HepG2 (cell line): Measurements from ENCODE around the gene RAB3D. TPM values are rescaled to one million over a fixed set of nuclear protein-coding genes. Genes with fewer than 3 reads are reported as not detected.

Experiments used
- ATF2 ChIP-seq: sonication (generic); formaldehyde crosslinking; IDR thresholded peaks from 2 replicates; pipeline ENCODE4 v1.4.0; 2020; ENCODE audit warnings: missing genetic modification reagents
- CENPT ChIP-seq: sonication (generic); formaldehyde crosslinking; IDR thresholded peaks from 2 replicates; pipeline ENCODE4 v1.8.0; 2022; ENCODE audit warnings: low read depth, mild to moderate bottlenecking, moderate library complexity, missing genetic modification reagents
- EP300 ChIP-seq, 3 experiments: sonication (generic) in 1 of 3; formaldehyde crosslinking in 1 of 3; IDR thresholded peaks; 2 replicates each; pipeline versions ENCODE4 v1.5.1 to v1.6.1; 2011 to 2020; ENCODE audit warnings: low read depth in 2 of 3, low read length in 2 of 3, borderline replicate concordance in 1 of 3, improper control_type of control experiment in 1 of 3, mild to moderate bottlenecking in 1 of 3, missing genetic modification reagents in 1 of 3, moderate library complexity in 1 of 3
- HOXA3 ChIP-seq: sonication (generic); formaldehyde crosslinking; IDR thresholded peaks from 2 replicates; pipeline ENCODE4 v1.5.0; 2020; ENCODE audit warnings: missing genetic modification reagents
- JARID2 ChIP-seq: sonication (generic); formaldehyde crosslinking; IDR thresholded peaks from 2 replicates; pipeline ENCODE4 v1.8.1; 2023; ENCODE audit warnings: missing genetic modification reagents, inconsistent platforms; ENCODE audit not compliant: insufficient replicate concordance
- MYC ChIP-seq: sonication (generic); formaldehyde crosslinking; IDR thresholded peaks from 2 replicates; pipeline ENCODE4 v1.9.0; 2021; ENCODE audit warnings: missing genetic modification reagents, borderline replicate concordance
- NFYC ChIP-seq: IDR thresholded peaks from 2 replicates; pipeline ENCODE4 v1.6.1; 2016; ENCODE audit warnings: missing genetic modification reagents, missing compliant biosample characterization
- PITX1 ChIP-seq: sonication (generic); formaldehyde crosslinking; IDR thresholded peaks from 2 replicates; pipeline ENCODE4 v1.5.1; 2020; ENCODE audit warnings: mild to moderate bottlenecking, missing genetic modification reagents
- REPIN1 ChIP-seq: sonication (generic); formaldehyde crosslinking; IDR thresholded peaks from 2 replicates; pipeline ENCODE4 v1.8.0; 2022; ENCODE audit warnings: missing genetic modification reagents, low read depth, mild to moderate bottlenecking, borderline replicate concordance
- SP140L ChIP-seq: sonication (generic); formaldehyde crosslinking; IDR thresholded peaks from 2 replicates; pipeline ENCODE4 v1.4.0; 2020; ENCODE audit warnings: missing genetic modification reagents, borderline replicate concordance
- STAG1 ChIP-seq: sonication (generic); formaldehyde crosslinking; IDR thresholded peaks from 2 replicates; pipeline ENCODE4 v1.4.0; 2020; ENCODE audit warnings: missing genetic modification reagents
- TBX3 ChIP-seq: fragments of 450-650 bp; IDR thresholded peaks from 2 replicates; pipeline ENCODE4 v1.6.1; 2017; ENCODE audit warnings: antibody characterized with exemption, mild to moderate bottlenecking, inconsistent platforms, borderline replicate concordance
- TEF ChIP-seq: sonication (generic); formaldehyde crosslinking; IDR thresholded peaks from 2 replicates; pipeline ENCODE4 v1.5.0; 2020; ENCODE audit warnings: missing genetic modification reagents
- TP53 ChIP-seq: sonication (generic); formaldehyde crosslinking; conservative IDR thresholded peaks from 2 replicates; pipeline ENCODE4 v1.4.0; 2020; ENCODE audit warnings: missing genetic modification reagents
- TRAFD1 ChIP-seq: sonication (generic); formaldehyde crosslinking; IDR thresholded peaks from 2 replicates; pipeline ENCODE4 v1.5.1; 2020; ENCODE audit warnings: missing genetic modification reagents, mild to moderate bottlenecking, borderline replicate concordance
- ZBTB1 ChIP-seq: sonication (generic); formaldehyde crosslinking; IDR thresholded peaks from 2 replicates; pipeline ENCODE4 v1.4.0; 2020; ENCODE audit warnings: missing genetic modification reagents, borderline replicate concordance
- ZGPAT ChIP-seq: IDR thresholded peaks from 2 replicates; pipeline ENCODE4 v1.6.1; 2016; ENCODE audit warnings: mild to moderate bottlenecking
- ZNF160 ChIP-seq: sonication (generic); formaldehyde crosslinking; IDR thresholded peaks from 2 replicates; pipeline ENCODE4 v1.8.0; 2022; ENCODE audit warnings: mild to moderate bottlenecking, inconsistent platforms, missing genetic modification reagents
- ZNF33A ChIP-seq: sonication (generic); formaldehyde crosslinking; IDR thresholded peaks from 2 replicates; pipeline ENCODE4 v1.5.1; 2020; ENCODE audit warnings: missing genetic modification reagents, mild to moderate bottlenecking, moderate library complexity, borderline replicate concordance
- ZNF619 ChIP-seq: sonication (generic); formaldehyde crosslinking; IDR thresholded peaks from 2 replicates; pipeline ENCODE4 v1.4.0; 2020; ENCODE audit warnings: mild to moderate bottlenecking, missing genetic modification reagents
- ZNF792 ChIP-seq: IDR thresholded peaks from 2 replicates; pipeline ENCODE4 v1.6.1; 2016
- polyA plus RNA-seq, 8 experiments: library from polyadenylated mRNA; depleted of rRNA in 3 of 8; stranded (reverse) in 7 of 8; unstranded in 1 of 8; fragments of >200 nt; fragmentation: Illumina TruSeq in 4 of 8; extraction: Trizol in 4 of 8; gene quantifications; 2 replicates each; pipeline versions ENCODE4 v1.2.1 to v1.2.3, GENCODE V29; 2011 to 2016; ENCODE audit warnings: low read depth in 4 of 8, missing spikeins in 1 of 8, mixed read lengths in 1 of 8; ENCODE audit not compliant: insufficient read depth in 1 of 8
- total RNA-seq, 5 experiments: library from RNA; depleted of rRNA; stranded (reverse); fragments of >200 nt; fragmentation: Illumina TruSeq; extraction: Trizol; gene quantifications; 2 replicates each; pipeline ENCODE4 v1.2.3, GENCODE V29; 2016; ENCODE audit warnings: low read depth in 1 of 5

The RAB3D gene
- total and polyA plus RNA-seq, 2 of the 13 experiments (the other 11 are each of a cell fraction or from before 2014, with no cell fraction given), result 2.0 to 16.1 TPM

- TF ChIP-seq TEF (CRISPR knock-in tag), result no peak
- no peak for TF ChIP-seq ZNF792 (CRISPR knock-in tag)
- TF ChIP-seq TP53 (CRISPR knock-in tag), result no peak
- TF ChIP-seq CENPT (CRISPR knock-in tag), result no peak
- no peak for TF ChIP-seq TBX3
- TF ChIP-seq ZNF619 (CRISPR knock-in tag), result no peak
- no peak for TF ChIP-seq SP140L (CRISPR knock-in tag)
- TF ChIP-seq STAG1 (CRISPR knock-in tag), result peak; percentile 81
- no peak for TF ChIP-seq MYC (CRISPR knock-in tag)
- no peak for TF ChIP-seq NFYC (CRISPR knock-in tag)
- TF ChIP-seq ZNF33A (CRISPR knock-in tag), result no peak
- TF ChIP-seq TRAFD1 (CRISPR knock-in tag), result no peak
- no peak for TF ChIP-seq ZBTB1 (CRISPR knock-in tag)
- no peak for TF ChIP-seq ATF2 (CRISPR knock-in tag)
- TF ChIP-seq ZGPAT (CRISPR knock-in tag), result 0 out of 2 replicates have a peak, but pooled peaks have one; percentile 41
- TF ChIP-seq JARID2 (CRISPR knock-in tag), result no peak
- TF ChIP-seq ZNF160, result no peak
- no peak for TF ChIP-seq PITX1 (CRISPR knock-in tag)
- TF ChIP-seq REPIN1 (CRISPR knock-in tag), result 0 out of 2 replicates have a peak, but pooled peaks have one; percentile 52
- no peak for TF ChIP-seq HOXA3
- no peak for TF ChIP-seq EP300 (IDR thresholded peaks at IDR 0.05; ENCODE audit: low read depth in 2 of 2, low read length in 2 of 2)
- no peak for TF ChIP-seq EP300 (CRISPR knock-in tag; IDR thresholded peaks at IDR 0.05; ENCODE audit: borderline replicate concordance)
These were observed 39.1 kb upstream of the RAB3D start (continued) for GRCh38 chr19:11378319-11379189.
